Measurements from ENCODE around the gene UBE3D. TPM values are rescaled to one million over a fixed set of nuclear protein-coding genes. Genes with fewer than 3 reads are reported as not detected.
"Not testable (repeated sequence)": the region's sequence is repeated elsewhere in the genome, so short reads cannot be mapped to it uniquely, and the experiment has no call there.

Gene UBE3D
- polyA plus RNA-seq, 3 donors from 2014 or later = 3.1 to 4.1 (median 3.2) TPM

- Mint-ChIP-seq H3K4me3 (no peak overlapping the region), H3K4me1 (no peaks in the 10 kb centered on the region), H3K27ac (no peak overlapping the region), H3K27me3 (ENCODE audit: low read depth in 3 of 3) (peaks cover 0 to 1% (median 0%) of the 10 kb centered on the region in 3 donors), H3K9me3 (no peaks in the 10 kb centered on the region), H3K36me3 (peaks cover 17 to 35% (median 21%) of the 10 kb centered on the region in 3 donors)
- DNase-seq = no peak
These were observed 110.6 kb downstream of the UBE3D start for GRCh38 chr6:82954937-82955577.

- Mint-ChIP-seq H3K27ac (no peak overlapping the region), H3K27me3 (ENCODE audit: low read depth in 3 of 3) (peaks cover 0 to 1% (median 0%) of the 10 kb centered on the region in 3 donors), H3K36me3 (peaks cover 17 to 42% (median 20%) of the 10 kb centered on the region in 3 donors), H3K9me3 (no peaks in the 10 kb centered on the region), H3K4me1 (no peaks in the 10 kb centered on the region), H3K4me3 (no peak overlapping the region)
- no peak for DNase-seq
These were observed 111.3 kb downstream of the UBE3D start for GRCh38 chr6:82954356-82954755.

GRCh38 chr6:82953871-82954270, 111.8 kb downstream of the UBE3D start:
- no peak overlapping the region for H3K4me3 Mint-ChIP-seq
- DNase-seq = no peak

GRCh38 chr6:82951935-82952334, 113.7 kb downstream of the UBE3D start:
- Mint-ChIP-seq H3K36me3 (peaks cover 22 to 50% (median 30%) of the 10 kb centered on the region in 3 donors), H3K4me1 (no peaks in the 10 kb centered on the region), H3K27ac (no peak overlapping the region), H3K9me3 (no peaks in the 10 kb centered on the region), H3K27me3 (ENCODE audit: low read depth in 3 of 3) (peaks cover 0 to 1% (median 0%) of the 10 kb centered on the region in 3 donors), H3K4me3 (no peak overlapping the region)
- DNase-seq = no peak

More at GRCh38 chr6:82953871-82954270, 111.8 kb downstream of the UBE3D start:
- H3K36me3 Mint-ChIP-seq = peaks cover 19 to 47% (median 20%) of the 10 kb centered on the region in 3 donors
- H3K4me1 Mint-ChIP-seq = no peaks in the 10 kb centered on the region
- peaks cover 0 to 1% (median 0%) of the 10 kb centered on the region in 3 donors for H3K27me3 Mint-ChIP-seq (ENCODE audit: low read depth in 3 of 3)
- H3K27ac Mint-ChIP-seq = no peak overlapping the region
- no peaks in the 10 kb centered on the region for H3K9me3 Mint-ChIP-seq

- no peaks in the 10 kb centered on the region for H3K9me3 Mint-ChIP-seq
- DNase-seq = no peak
- H3K27me3 Mint-ChIP-seq (ENCODE audit: low read depth in 3 of 3) = peaks cover 0 to 1% (median 0%) of the 10 kb centered on the region in 3 donors
- H3K36me3 Mint-ChIP-seq = peaks cover 21 to 50% (median 35%) of the 10 kb centered on the region in 3 donors
- H3K4me1 Mint-ChIP-seq = peaks cover 0 to 2% of the 10 kb centered on the region in 2 donors
- no peak overlapping the region for H3K27ac Mint-ChIP-seq
- no peak overlapping the region for H3K4me3 Mint-ChIP-seq
These were observed 114.3 kb downstream of the UBE3D start for GRCh38 chr6:82951389-82951788.

GRCh38 chr6:82930915-82931314, 134.7 kb downstream of the UBE3D start:
- H3K27ac Mint-ChIP-seq; H3K4me1 Mint-ChIP-seq; H3K27me3 Mint-ChIP-seq (ENCODE audit: low read depth in 3 of 3); DNase-seq; H3K4me3 Mint-ChIP-seq: not testable (repeated sequence)
- H3K36me3 Mint-ChIP-seq = peaks cover 36 to 44% (median 37%) of the 10 kb centered on the region in 3 donors
- H3K9me3 Mint-ChIP-seq = peaks cover 10 to 36% (median 19%) of the 10 kb centered on the region in 6 donors

- no peak overlapping the region for H3K27ac Mint-ChIP-seq
- H3K4me1 Mint-ChIP-seq = no peaks in the 10 kb centered on the region
- peaks cover 0 to 1% (median 0%) of the 10 kb centered on the region in 3 donors for H3K27me3 Mint-ChIP-seq (ENCODE audit: low read depth in 3 of 3)
- peaks cover 0 to 3% (median under 1%) of the 10 kb centered on the region in 6 donors for H3K9me3 Mint-ChIP-seq
- no peak for DNase-seq
- peaks cover 8 to 15% (median 10%) of the 10 kb centered on the region in 3 donors for H3K36me3 Mint-ChIP-seq
- no peak overlapping the region for H3K4me3 Mint-ChIP-seq
These were observed 140.7 kb downstream of the UBE3D start for GRCh38 chr6:82924799-82925535.

GRCh38 chr6:82921258-82921657, 144.4 kb downstream of the UBE3D start:
- Mint-ChIP-seq H3K27ac (no peak overlapping the region), H3K4me1 (no peaks in the 10 kb centered on the region), H3K36me3 (peaks cover 9 to 20% (median 10%) of the 10 kb centered on the region in 3 donors), H3K9me3 (peaks cover 0 to 11% (median 1%) of the 10 kb centered on the region in 6 donors), H3K4me3 (no peak overlapping the region), H3K27me3 (ENCODE audit: low read depth in 3 of 3) (peaks cover 0 to 2% (median 0%) of the 10 kb centered on the region in 3 donors)
- DNase-seq = no peak

- Mint-ChIP-seq H3K36me3 (peaks cover 9 to 33% (median 10%) of the 10 kb centered on the region in 3 donors), H3K27me3 (ENCODE audit: low read depth in 3 of 3) (peaks cover 0 to 3% (median 2%) of the 10 kb centered on the region in 3 donors), H3K9me3 (peaks cover 0 to 11% (median 2%) of the 10 kb centered on the region in 6 donors), H3K4me3 (no peak overlapping the region), H3K27ac (no peak overlapping the region), H3K4me1 (no peaks in the 10 kb centered on the region)
- no peak for DNase-seq
These were observed 148.1 kb downstream of the UBE3D start for GRCh38 chr6:82917346-82918064.

- DNase-seq = no peak
- Mint-ChIP-seq H3K36me3 (peaks cover 6 to 32% (median 9%) of the 10 kb centered on the region in 3 donors), H3K4me1 (no peaks in the 10 kb centered on the region), H3K4me3 (no peak overlapping the region), H3K27ac (no peak overlapping the region), H3K27me3 (ENCODE audit: low read depth in 3 of 3) (peaks cover 0 to 3% (median 2%) of the 10 kb centered on the region in 3 donors), H3K9me3 (peaks cover 0 to 11% (median 2%) of the 10 kb centered on the region in 6 donors)
These were observed 150.0 kb downstream of the UBE3D start for GRCh38 chr6:82915666-82916065.

GRCh38 chr6:82914511-82914910, 151.1 kb downstream of the UBE3D start:
- DNase-seq = no peak
- no peaks in the 10 kb centered on the region for H3K4me1 Mint-ChIP-seq
- H3K36me3 Mint-ChIP-seq = peaks cover 9 to 28% (median 10%) of the 10 kb centered on the region in 3 donors
- no peak overlapping the region for H3K4me3 Mint-ChIP-seq
- peaks cover 0 to 9% (median 2%) of the 10 kb centered on the region in 6 donors for H3K9me3 Mint-ChIP-seq
- H3K27ac Mint-ChIP-seq = no peak overlapping the region
- H3K27me3 Mint-ChIP-seq (ENCODE audit: low read depth in 3 of 3) = peaks cover 0 to 5% (median 2%) of the 10 kb centered on the region in 3 donors

- Mint-ChIP-seq H3K27me3 (ENCODE audit: low read depth in 3 of 3) (peaks cover 0 to 5% (median 0%) of the 10 kb centered on the region in 3 donors), H3K9me3 (peaks cover 0 to 2% (median 0%) of the 10 kb centered on the region in 6 donors), H3K36me3 (peaks cover 0 to 20% (median 4%) of the 10 kb centered on the region in 3 donors), H3K4me1 (no peaks in the 10 kb centered on the region), H3K4me3 (no peak overlapping the region), H3K27ac (no peak overlapping the region)
- no peak for DNase-seq
These were observed 154.8 kb downstream of the UBE3D start for GRCh38 chr6:82910820-82911219.

- no peak for DNase-seq
- Mint-ChIP-seq H3K27ac (no peak overlapping the region), H3K27me3 (ENCODE audit: low read depth in 3 of 3) (peaks cover 0 to 5% (median 0%) of the 10 kb centered on the region in 3 donors), H3K9me3 (peaks cover 0 to 2% (median 0%) of the 10 kb centered on the region in 6 donors), H3K36me3 (peaks cover 0 to 16% (median 4%) of the 10 kb centered on the region in 3 donors), H3K4me1 (no peaks in the 10 kb centered on the region), H3K4me3 (no peak overlapping the region)
These were observed 155.2 kb downstream of the UBE3D start for GRCh38 chr6:82910395-82910794.
